ENCODE data around the gene ZNF664. TPM values are rescaled to one million over a fixed set of nuclear protein-coding genes. Genes with fewer than 3 reads are reported as not detected.

Gene ZNF664
- total and polyA plus RNA-seq, 2 experiments from 2014 or later: 11.3 to 29.1 TPM

GRCh38 chr12:124004233-124004875 lies 31.3 kb downstream of the ZNF664 start:
- Histone ChIP-seq H3K27ac (no peak overlapping the region), H3F3A (ENCODE audit: insufficient read depth) (0 out of 2 replicates have a peak, but pooled peaks cover under 1% of the 10 kb centered on the region), H3K4me3 (no peak overlapping the region), H3K4me1 (ENCODE audit: insufficient read depth) (peaks cover 13% of the 10 kb centered on the region), H4K20me1 (ENCODE audit: insufficient read depth) (no peaks in the 10 kb centered on the region), H3K9ac (no peak overlapping the region), H3K4me2 (ENCODE audit: unreplicated experiment) (no peak overlapping the region), H3K79me2 (ENCODE audit: insufficient read depth) (peaks cover 22% of the 10 kb centered on the region), H3K36me3 (ENCODE audit: low read depth) (peaks cover 8% of the 10 kb centered on the region; the same call in 1 of the 2 replicates), H3K9me2 (ENCODE audit: insufficient read depth) (no peaks in the 10 kb centered on the region), H2AFZ (no peak overlapping the region), H3K27me3 (replicated peaks; ENCODE audit: insufficient read depth) (no peaks in the 10 kb centered on the region), H3K9me3 (ENCODE audit: low read depth) (no peaks in the 10 kb centered on the region)
- DNase-seq: no peak
- WGBS, 2 experiments (ENCODE audit: low coverage in 1 of 2, low lambda C conversion rate in 2 of 2, missing lambda C conversion rate in 2 of 2): 95 to 97% methylated on average over 9 of the region's 9 CpGs
- in situ Hi-C loops (cut with MboI): no loop called here
- TF ChIP-seq EZH2phosphoT487 (IDR thresholded peaks at IDR 0.05; ENCODE audit: insufficient read depth, low read depth): no peak

GRCh38 chr12:124006085-124006845 lies 33.2 kb downstream of the ZNF664 start:
- H2AFZ ChIP-seq: no peak overlapping the region
- no peak overlapping the region for H3K4me2 ChIP-seq (ENCODE audit: unreplicated experiment)
- in situ Hi-C loops (cut with MboI): no loop called here
- H3K9ac ChIP-seq: no peak overlapping the region
- peaks cover 12% of the 10 kb centered on the region for H3K4me1 ChIP-seq (ENCODE audit: insufficient read depth)
- 0 out of 2 replicates have a peak, but pooled peaks cover 13% of the 10 kb centered on the region for H3K79me2 ChIP-seq (ENCODE audit: insufficient read depth)
- peaks cover 1% of the 10 kb centered on the region for H3K36me3 ChIP-seq (ENCODE audit: low read depth)
- TF ChIP-seq EZH2 (IDR thresholded peaks at IDR 0.05; ENCODE audit: insufficient read depth, poor library complexity, severe bottlenecking): no peak
- TF ChIP-seq EZH2phosphoT487 (IDR thresholded peaks at IDR 0.05; ENCODE audit: insufficient read depth, low read depth): no peak
- H3K9me2 ChIP-seq (ENCODE audit: insufficient read depth): no peaks in the 10 kb centered on the region
- no peaks in the 10 kb centered on the region for H4K20me1 ChIP-seq (ENCODE audit: insufficient read depth)
- H3K27ac ChIP-seq: no peak overlapping the region
- no peak overlapping the region for H3K4me3 ChIP-seq
- no peaks in the 10 kb centered on the region for H3K9me3 ChIP-seq (ENCODE audit: low read depth)
- H3F3A ChIP-seq (ENCODE audit: insufficient read depth): no peaks in the 10 kb centered on the region
- no peak for DNase-seq
- 91 to 93% methylated on average over 11 of the region's 11 CpGs for WGBS, 2 experiments (ENCODE audit: low coverage in 1 of 2, low lambda C conversion rate in 2 of 2, missing lambda C conversion rate in 2 of 2)
- H3K27me3 ChIP-seq (replicated peaks; ENCODE audit: insufficient read depth): no peaks in the 10 kb centered on the region

GRCh38 chr12:124006846-124007713 lies 34.1 kb downstream of the ZNF664 start:
- no peaks in the 10 kb centered on the region for H3K9me3 ChIP-seq (ENCODE audit: low read depth)
- no peak overlapping the region for H2AFZ ChIP-seq
- DNase-seq: no peak
- H3K4me1 ChIP-seq (ENCODE audit: insufficient read depth): peaks cover 12% of the 10 kb centered on the region
- no peaks in the 10 kb centered on the region for H4K20me1 ChIP-seq (ENCODE audit: insufficient read depth)
- no peaks in the 10 kb centered on the region for H3K9me2 ChIP-seq (ENCODE audit: insufficient read depth)
- in situ Hi-C loops (cut with MboI): no loop called here
- TF ChIP-seq EZH2phosphoT487 (IDR thresholded peaks at IDR 0.05; ENCODE audit: insufficient read depth, low read depth): no peak
- no peak for TF ChIP-seq EZH2 (IDR thresholded peaks at IDR 0.05; ENCODE audit: insufficient read depth, poor library complexity, severe bottlenecking)
- 91% methylated on average over 14 of the region's 14 CpGs for WGBS, 2 experiments (ENCODE audit: low coverage in 1 of 2, low lambda C conversion rate in 2 of 2, missing lambda C conversion rate in 2 of 2)
- no peak overlapping the region for H3K9ac ChIP-seq
- no peak overlapping the region for H3K27ac ChIP-seq
- no peak overlapping the region for H3K4me3 ChIP-seq
- H3K36me3 ChIP-seq (ENCODE audit: low read depth): peaks cover 6% of the 10 kb centered on the region
- H3K79me2 ChIP-seq (ENCODE audit: insufficient read depth): 0 out of 2 replicates have a peak, but pooled peaks cover 9% of the 10 kb centered on the region
- H3K4me2 ChIP-seq (ENCODE audit: unreplicated experiment): no peak overlapping the region
- no peaks in the 10 kb centered on the region for H3F3A ChIP-seq (ENCODE audit: insufficient read depth)
- H3K27me3 ChIP-seq (replicated peaks; ENCODE audit: insufficient read depth): no peaks in the 10 kb centered on the region

All from GM23248 (cell line).